Measurements from ENCODE around the gene QRFP. TPM values are rescaled to one million over a fixed set of nuclear protein-coding genes. Genes with fewer than 3 reads are reported as not detected.

QRFP gene
- total and polyA plus RNA-seq, 11 donors: not detected

DNA sequence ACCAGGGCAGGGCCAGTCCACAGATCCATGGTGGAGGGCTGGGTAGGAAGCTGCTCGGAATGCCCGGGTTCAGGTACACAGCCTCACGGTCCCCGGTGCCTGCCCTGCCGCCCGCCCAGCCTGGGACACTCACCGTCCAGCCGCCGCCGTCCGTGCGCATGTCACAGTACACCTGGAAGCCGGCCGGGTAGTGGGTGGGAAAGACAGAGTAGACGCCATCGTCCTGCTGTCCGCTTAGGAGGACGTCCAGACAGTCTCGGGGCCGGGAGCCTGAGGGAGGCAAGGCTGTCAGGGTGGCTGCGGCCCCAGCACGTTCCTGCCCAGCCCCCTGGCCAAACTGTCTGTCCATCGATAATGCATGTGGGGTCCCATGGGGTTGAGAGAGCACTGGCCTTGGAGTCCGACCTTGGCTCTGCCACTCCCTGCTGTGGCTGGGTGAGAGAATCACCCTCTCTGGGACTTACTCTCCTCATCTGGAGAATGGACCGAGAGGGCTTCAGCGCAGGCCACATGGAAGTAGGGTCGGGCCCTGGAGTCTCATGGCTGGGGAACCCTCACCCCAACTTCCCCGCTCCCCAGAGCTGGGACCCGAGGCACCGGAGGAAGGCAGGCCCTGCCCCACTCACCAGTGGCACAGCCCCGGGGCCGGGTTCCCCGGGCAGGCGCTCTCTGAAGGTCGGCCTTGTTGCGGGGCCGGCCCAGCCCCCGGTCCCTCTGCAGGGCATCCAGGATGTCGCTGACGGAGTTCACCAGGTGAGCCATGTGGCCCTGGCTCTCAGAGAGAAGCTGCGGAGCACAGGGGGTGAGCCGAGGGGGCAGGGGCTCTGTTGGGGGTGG lies 27.2 kb upstream of the QRFP start:
- intact Hi-C loops (cut with DNase I): no loop called here
- Histone ChIP-seq H3K4me3 (no peak overlapping the region), H3K9me3 (no peaks in the 10 kb centered on the region), H3K36me3 (no peaks in the 10 kb centered on the region), H3K4me1 (peaks cover 0 to 11% (median 1%) of the 10 kb centered on the region in 12 donors), H3K27me3 (peaks cover 0 to 28% (median 3%) of the 10 kb centered on the region in 9 donors), H3K27ac (no peak overlapping the region)
- no peak for TF ChIP-seq POLR2A (IDR thresholded peaks at IDR 0.05)
- TF ChIP-seq, protein P1, sequence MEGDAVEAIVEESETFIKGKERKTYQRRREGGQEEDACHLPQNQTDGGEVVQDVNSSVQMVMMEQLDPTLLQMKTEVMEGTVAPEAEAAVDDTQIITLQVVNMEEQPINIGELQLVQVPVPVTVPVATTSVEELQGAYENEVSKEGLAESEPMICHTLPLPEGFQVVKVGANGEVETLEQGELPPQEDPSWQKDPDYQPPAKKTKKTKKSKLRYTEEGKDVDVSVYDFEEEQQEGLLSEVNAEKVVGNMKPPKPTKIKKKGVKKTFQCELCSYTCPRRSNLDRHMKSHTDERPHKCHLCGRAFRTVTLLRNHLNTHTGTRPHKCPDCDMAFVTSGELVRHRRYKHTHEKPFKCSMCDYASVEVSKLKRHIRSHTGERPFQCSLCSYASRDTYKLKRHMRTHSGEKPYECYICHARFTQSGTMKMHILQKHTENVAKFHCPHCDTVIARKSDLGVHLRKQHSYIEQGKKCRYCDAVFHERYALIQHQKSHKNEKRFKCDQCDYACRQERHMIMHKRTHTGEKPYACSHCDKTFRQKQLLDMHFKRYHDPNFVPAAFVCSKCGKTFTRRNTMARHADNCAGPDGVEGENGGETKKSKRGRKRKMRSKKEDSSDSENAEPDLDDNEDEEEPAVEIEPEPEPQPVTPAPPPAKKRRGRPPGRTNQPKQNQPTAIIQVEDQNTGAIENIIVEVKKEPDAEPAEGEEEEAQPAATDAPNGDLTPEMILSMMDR (IDR thresholded peaks at IDR 0.05): no peak
- ATAC-seq (no peak), DNase-seq (no peak)
- 78 to 89% (median 86%) methylated on average over 22 to 42 of the region's 42 CpGs for WGBS, 4 donors

- WGBS, 4 donors: 72 to 80% (median 79%) methylated on average over 16 of the region's 16 CpGs
- Histone ChIP-seq H3K9me3 (no peaks in the 10 kb centered on the region), H3K4me3 (no peak overlapping the region), H3K36me3 (no peaks in the 10 kb centered on the region), H3K4me1 (peaks cover 0 to 5% (median 0%) of the 10 kb centered on the region in 12 donors), H3K27ac (no peak overlapping the region), H3K27me3 (peaks cover 0 to 29% (median 3%) of the 10 kb centered on the region in 9 donors)
- TF ChIP-seq POLR2A (IDR thresholded peaks at IDR 0.05): no peak
- TF ChIP-seq, protein P1 (IDR thresholded peaks at IDR 0.05): no peak
- no peak for DNase-seq
- intact Hi-C loops (cut with DNase I): no loop called here
- ATAC-seq: no peak
Observed at GRCh38 chr9:130922893-130923610, 26.4 kb upstream of the QRFP start.

- H3K27ac ChIP-seq: no peak overlapping the region
- DNase-seq: no peak
- no peak overlapping the region for H3K4me3 ChIP-seq
- ATAC-seq: no peak
- TF ChIP-seq, protein P1 (IDR thresholded peaks at IDR 0.05): no peak
- no peak for TF ChIP-seq POLR2A (IDR thresholded peaks at IDR 0.05)
- H3K4me1 ChIP-seq: peaks cover 0 to 5% (median 0%) of the 10 kb centered on the region in 12 donors
- peaks cover 0 to 34% (median 3%) of the 10 kb centered on the region in 9 donors for H3K27me3 ChIP-seq
- no peaks in the 10 kb centered on the region for H3K36me3 ChIP-seq
- intact Hi-C loops (cut with DNase I): no loop called here
- H3K9me3 ChIP-seq: no peaks in the 10 kb centered on the region
- WGBS, 4 donors: 72 to 84% (median 79%) methylated on average over 31 of the region's 31 CpGs
Observed at GRCh38 chr9:130921989-130922892, 25.6 kb upstream of the QRFP start.
